ENCODE data around the gene C2orf92.

DNA sequence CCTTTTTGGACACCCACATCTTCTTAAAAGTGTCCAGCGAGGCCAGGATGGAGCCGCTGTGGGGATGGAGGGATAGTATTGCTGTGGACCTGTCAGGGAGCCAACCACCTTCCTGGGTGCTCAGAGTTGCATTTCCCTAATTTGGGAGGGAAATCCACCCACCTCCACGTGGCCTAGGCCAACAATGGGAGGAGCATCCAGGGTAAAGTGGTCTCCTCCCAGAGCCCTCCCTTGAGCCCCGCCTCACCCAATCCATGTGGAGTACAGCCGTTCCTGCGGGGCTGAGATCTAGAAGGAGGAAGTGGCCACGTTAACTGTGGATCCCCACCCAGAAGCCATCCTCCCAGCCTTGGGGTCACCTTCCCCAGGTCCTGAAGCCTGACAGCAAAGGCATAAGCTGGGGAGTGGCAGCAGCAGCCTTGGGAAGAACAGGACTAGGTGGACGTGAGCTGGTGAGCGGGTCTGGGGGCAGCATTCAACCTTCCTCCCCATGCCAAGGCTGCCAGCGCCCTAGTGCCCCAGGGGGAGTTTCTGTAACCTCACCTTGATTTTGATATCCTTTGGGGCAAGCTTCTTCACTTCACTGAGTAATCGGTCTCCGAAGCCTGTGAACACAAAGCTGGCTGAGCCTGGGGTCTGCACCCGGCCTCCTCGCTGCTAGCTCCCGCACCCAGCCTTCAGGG, 12.5 kb upstream of the C2orf92 start:
- no peak for TF ChIP-seq GATA2 (IDR thresholded peaks at IDR 0.05; ENCODE audit: low read depth, low read length)
- no peak for TF ChIP-seq GATA3 (IDR thresholded peaks at IDR 0.05; ENCODE audit: low read depth, low read length)
